Spinal cord (tissue), 10 donors: ENCODE results near the gene TCF19. TPM values are rescaled to one million over a fixed set of nuclear protein-coding genes. Genes with fewer than 3 reads are reported as not detected.
"Not testable (repeated sequence)": the region's sequence is repeated elsewhere in the genome, so short reads cannot be mapped to it uniquely, and the experiment has no call there.

ENCODE experiments used
- DNase-seq, 6 donors: peaks; one replicate each; pipeline versions ENCODE4 v3.0.0 to v3.0.0-alpha.2; 2013 to 2015; ENCODE audit warnings: low spot score in 6 of 6, low read depth in 4 of 6
- H3K27ac ChIP-seq: one replicate; pipeline ENCODE4 v1.5.1; 2013; ENCODE audit warnings: low read depth, low read length, control low read depth
- H3K27me3 ChIP-seq: one replicate; pipeline ENCODE4 v1.6.1; 2013; ENCODE audit warnings: low read length; ENCODE audit not compliant: control insufficient read depth, insufficient read depth
- H3K36me3 ChIP-seq: one replicate; pipeline ENCODE4 v1.6.1; 2013; ENCODE audit warnings: low read length; ENCODE audit not compliant: control insufficient read depth, insufficient read depth
- H3K4me1 ChIP-seq: one replicate; pipeline ENCODE4 v1.6.1; 2013; ENCODE audit warnings: low read length; ENCODE audit not compliant: control insufficient read depth, insufficient read depth
- H3K4me3 ChIP-seq: one replicate; pipeline ENCODE4 v1.5.1; 2013; ENCODE audit warnings: low read depth, low read length, control low read depth
- H3K9me3 ChIP-seq: one replicate; pipeline ENCODE4 v1.6.1; 2013; ENCODE audit warnings: low read length; ENCODE audit not compliant: control insufficient read depth, insufficient read depth
- WGBS: methylation state at CpG from one replicate; pipeline ENCODE4 v1.1.5; 2013; ENCODE audit warnings: missing lambda C conversion rate; ENCODE audit not compliant: insufficient coverage; 5-methylcytosine and 5-hydroxymethylcytosine counted together
- polyA plus RNA-seq, 2 donors: library from polyadenylated mRNA; unstranded; fragments of 120-200 nt; gene quantifications; one replicate each; pipeline ENCODE4 v1.2.1, GENCODE V29; 2013; ENCODE audit not compliant: insufficient read length in 2 of 2
- total RNA-seq, 2 donors: library from RNA; depleted of rRNA in 1 of 2; stranded (reverse); fragments of 120-200 nt in 1 of 2; fragments of >200 nt in 1 of 2; gene quantifications; one replicate each; pipeline versions ENCODE4 v1.2.3 to v1.2.4, GENCODE V29; 2013 to 2014
- donor health status: healthy.

The TCF19 gene
- total and polyA plus RNA-seq, 4 donors: 10.1 to 18.7 (median 15.7) TPM

GRCh38 chr6:31169123-31169857 lies 10.9 kb downstream of the TCF19 start:
- Histone ChIP-seq H3K36me3 (no peaks in the 10 kb centered on the region), H3K27ac (no peak overlapping the region), H3K9me3 (no peaks in the 10 kb centered on the region), H3K27me3 (peaks cover 14% of the 10 kb centered on the region), H3K4me1 (no peaks in the 10 kb centered on the region), H3K4me3 (no peak overlapping the region)
- no peak for DNase-seq
- WGBS: 41% methylated on average over 8 of the region's 10 CpGs

GRCh38 chr6:31169858-31170599 lies 11.6 kb downstream of the TCF19 start:
- not testable (repeated sequence) for DNase-seq, H3K4me1 ChIP-seq, H3K9me3 ChIP-seq, H3K36me3 ChIP-seq, H3K27ac ChIP-seq, H3K4me3 ChIP-seq
- WGBS: 41% methylated on average over 16 of the region's 23 CpGs
- peaks cover 14% of the 10 kb centered on the region for H3K27me3 ChIP-seq

GRCh38 chr6:31170600-31170881 lies 12.2 kb downstream of the TCF19 start, which contains the start of gene POU5F1:
Gene POU5F1 (minus strand): TSS chr6:31170682. CDS start chr6:31170620, 62 bp downstream.
- no peak for DNase-seq
- WGBS: 46% methylated on average over 3 of the region's 9 CpGs
- no peaks in the 10 kb centered on the region for H3K9me3 ChIP-seq

GRCh38 chr6:31170987-31171671 lies 12.7 kb downstream of the TCF19 start:
- no peak for DNase-seq
- Histone ChIP-seq H3K4me3 (no peak overlapping the region), H3K27ac (no peak overlapping the region), H3K36me3 (peaks cover 2% of the 10 kb centered on the region), H3K9me3 (no peaks in the 10 kb centered on the region), H3K4me1 (no peaks in the 10 kb centered on the region), H3K27me3 (peaks cover 14% of the 10 kb centered on the region)
- WGBS: 76% methylated on average over 6 of the region's 10 CpGs

More at GRCh38 chr6:31170600-31170881, 12.2 kb downstream of the TCF19 start, which contains the start of gene POU5F1:
- peaks cover 14% of the 10 kb centered on the region for H3K27me3 ChIP-seq
- H3K4me3 ChIP-seq: no peak within 1 kb of the TSS
- no peak within 1 kb of the TSS for H3K27ac ChIP-seq
- no peaks in the 10 kb centered on the region for H3K36me3 ChIP-seq
- H3K4me1 ChIP-seq: no peaks in the 10 kb centered on the region

- 37% methylated on average over 11 of the region's 16 CpGs for WGBS
- peaks cover 14% of the 10 kb centered on the region for H3K27me3 ChIP-seq
- H3K9me3 ChIP-seq: no peaks in the 10 kb centered on the region
- no peaks in the 10 kb centered on the region for H3K4me1 ChIP-seq
- H3K36me3 ChIP-seq: peaks cover 2% of the 10 kb centered on the region
- no peak overlapping the region for H3K4me3 ChIP-seq
- H3K27ac ChIP-seq: no peak overlapping the region
- DNase-seq: no peak
These were observed 13.8 kb downstream of the TCF19 start for GRCh38 chr6:31171931-31172905.

- Histone ChIP-seq H3K4me3 (no peak overlapping the region), H3K27ac (no peak overlapping the region), H3K36me3 (peaks cover 2% of the 10 kb centered on the region), H3K9me3 (no peaks in the 10 kb centered on the region), H3K27me3 (peaks cover 14% of the 10 kb centered on the region), H3K4me1 (no peaks in the 10 kb centered on the region)
- WGBS: 14% methylated on average over 1 of the region's 5 CpGs
- DNase-seq: no peak
These were observed 14.6 kb downstream of the TCF19 start for GRCh38 chr6:31172973-31173384.

GRCh38 chr6:31173406-31173805 lies 15.0 kb downstream of the TCF19 start:
- no peak for DNase-seq

GRCh38 chr6:31174378-31174777 lies 16.0 kb downstream of the TCF19 start:
- H3K27me3 ChIP-seq: peaks cover 14% of the 10 kb centered on the region
- no peaks in the 10 kb centered on the region for H3K4me1 ChIP-seq
- H3K36me3 ChIP-seq: peaks cover 2% of the 10 kb centered on the region
- DNase-seq: no peak
- H3K4me3 ChIP-seq: no peak overlapping the region
- no peak overlapping the region for H3K27ac ChIP-seq
- H3K9me3 ChIP-seq: no peaks in the 10 kb centered on the region
- 80% methylated on average over 1 of the region's 5 CpGs for WGBS

More at GRCh38 chr6:31173406-31173805, 15.0 kb downstream of the TCF19 start:
- Histone ChIP-seq H3K9me3 (no peaks in the 10 kb centered on the region), H3K36me3 (peaks cover 2% of the 10 kb centered on the region), H3K27me3 (peaks cover 14% of the 10 kb centered on the region), H3K27ac (no peak overlapping the region), H3K4me3 (no peak overlapping the region), H3K4me1 (no peaks in the 10 kb centered on the region)
- WGBS: 40% methylated on average over 1 of the region's 3 CpGs

GRCh38 chr6:31175971-31176370 lies 17.6 kb downstream of the TCF19 start:
- WGBS: 85% methylated on average over 2 of the region's 3 CpGs
- no peak overlapping the region for H3K4me3 ChIP-seq
- H3K4me1 ChIP-seq: no peaks in the 10 kb centered on the region
- no peaks in the 10 kb centered on the region for H3K9me3 ChIP-seq
- no peak overlapping the region for H3K27ac ChIP-seq
- peaks cover under 1% of the 10 kb centered on the region for H3K27me3 ChIP-seq
- peaks cover 2% of the 10 kb centered on the region for H3K36me3 ChIP-seq
- DNase-seq: peak in 1 of 6 donors; percentile 21
